ENCODE data around the gene SLC2A9.

SLC2A9 gene

GRCh38 chr4:10020871-10021652, at the start of gene SLC2A9:
TSS of gene SLC2A9 (minus strand) at chr4:10021497. CDS start at chr4:10021429, 68 bp downstream.
- H3K9me3 ChIP-seq (ENCODE audit: control insufficient read depth, insufficient read depth, low read length): no peaks in the 10 kb centered on the region
- H3K27me3 ChIP-seq (ENCODE audit: control insufficient read depth, insufficient read depth, low read length): peaks cover 13% of the 10 kb centered on the region
- H3K36me3 ChIP-seq (ENCODE audit: control insufficient read depth, insufficient read depth, low read length): no peaks in the 10 kb centered on the region
- H3K4me1 ChIP-seq (ENCODE audit: control insufficient read depth, insufficient read depth, low read length): peaks cover 3% of the 10 kb centered on the region
- H3K9ac ChIP-seq (ENCODE audit: low read depth, low read length): no peak within 1 kb of the TSS
- H3K4me3 ChIP-seq (ENCODE audit: low read depth, low read length): no peak within 1 kb of the TSS

- H3K9ac ChIP-seq (ENCODE audit: low read depth, low read length): no peak overlapping the region
- no peaks in the 10 kb centered on the region for H3K9me3 ChIP-seq (ENCODE audit: control insufficient read depth, insufficient read depth, low read length)
- no peak overlapping the region for H3K4me3 ChIP-seq (ENCODE audit: low read depth, low read length)
- H3K27me3 ChIP-seq (ENCODE audit: control insufficient read depth, insufficient read depth, low read length): no peaks in the 10 kb centered on the region
- peaks cover 9% of the 10 kb centered on the region for H3K36me3 ChIP-seq (ENCODE audit: control insufficient read depth, insufficient read depth, low read length)
- no peaks in the 10 kb centered on the region for H3K4me1 ChIP-seq (ENCODE audit: control insufficient read depth, insufficient read depth, low read length)
Measured at GRCh38 chr4:10069075-10069642, 47.9 kb upstream of the SLC2A9 start.

- H3K27me3 ChIP-seq (ENCODE audit: control insufficient read depth, insufficient read depth, low read length): no peaks in the 10 kb centered on the region
- H3K4me3 ChIP-seq (ENCODE audit: low read depth, low read length): no peak overlapping the region
- H3K9ac ChIP-seq (ENCODE audit: low read depth, low read length): no peak overlapping the region
- no peaks in the 10 kb centered on the region for H3K36me3 ChIP-seq (ENCODE audit: control insufficient read depth, insufficient read depth, low read length)
- no peaks in the 10 kb centered on the region for H3K9me3 ChIP-seq (ENCODE audit: control insufficient read depth, insufficient read depth, low read length)
- H3K4me1 ChIP-seq (ENCODE audit: control insufficient read depth, insufficient read depth, low read length): peaks cover 4% of the 10 kb centered on the region
Measured at GRCh38 chr4:10066670-10067651, 45.7 kb upstream of the SLC2A9 start.

GRCh38 chr4:10066206-10066605, 44.9 kb upstream of the SLC2A9 start:
- H3K9ac ChIP-seq (ENCODE audit: low read depth, low read length): no peak overlapping the region
- no peaks in the 10 kb centered on the region for H3K36me3 ChIP-seq (ENCODE audit: control insufficient read depth, insufficient read depth, low read length)
- H3K4me1 ChIP-seq (ENCODE audit: control insufficient read depth, insufficient read depth, low read length): peaks cover 4% of the 10 kb centered on the region
- no peaks in the 10 kb centered on the region for H3K27me3 ChIP-seq (ENCODE audit: control insufficient read depth, insufficient read depth, low read length)
- H3K4me3 ChIP-seq (ENCODE audit: low read depth, low read length): no peak overlapping the region
- no peaks in the 10 kb centered on the region for H3K9me3 ChIP-seq (ENCODE audit: control insufficient read depth, insufficient read depth, low read length)

GRCh38 chr4:10063544-10064300, 42.4 kb upstream of the SLC2A9 start:
- no peak overlapping the region for H3K9ac ChIP-seq (ENCODE audit: low read depth, low read length)
- no peak overlapping the region for H3K4me3 ChIP-seq (ENCODE audit: low read depth, low read length)
- no peaks in the 10 kb centered on the region for H3K36me3 ChIP-seq (ENCODE audit: control insufficient read depth, insufficient read depth, low read length)
- H3K4me1 ChIP-seq (ENCODE audit: control insufficient read depth, insufficient read depth, low read length): peaks cover 4% of the 10 kb centered on the region
- H3K27me3 ChIP-seq (ENCODE audit: control insufficient read depth, insufficient read depth, low read length): no peaks in the 10 kb centered on the region
- no peaks in the 10 kb centered on the region for H3K9me3 ChIP-seq (ENCODE audit: control insufficient read depth, insufficient read depth, low read length)

GRCh38 chr4:10061650-10062415, 40.5 kb upstream of the SLC2A9 start:
- H3K4me1 ChIP-seq (ENCODE audit: control insufficient read depth, insufficient read depth, low read length): peaks cover 4% of the 10 kb centered on the region
- no peak overlapping the region for H3K9ac ChIP-seq (ENCODE audit: low read depth, low read length)

GRCh38 chr4:10058371-10058770, 37.1 kb upstream of the SLC2A9 start:
- H3K9me3 ChIP-seq (ENCODE audit: control insufficient read depth, insufficient read depth, low read length): no peaks in the 10 kb centered on the region
- no peaks in the 10 kb centered on the region for H3K27me3 ChIP-seq (ENCODE audit: control insufficient read depth, insufficient read depth, low read length)
- no peaks in the 10 kb centered on the region for H3K4me1 ChIP-seq (ENCODE audit: control insufficient read depth, insufficient read depth, low read length)
- H3K36me3 ChIP-seq (ENCODE audit: control insufficient read depth, insufficient read depth, low read length): no peaks in the 10 kb centered on the region
- no peak overlapping the region for H3K9ac ChIP-seq (ENCODE audit: low read depth, low read length)
- no peak overlapping the region for H3K4me3 ChIP-seq (ENCODE audit: low read depth, low read length)

More at GRCh38 chr4:10061650-10062415, 40.5 kb upstream of the SLC2A9 start:
- no peaks in the 10 kb centered on the region for H3K9me3 ChIP-seq (ENCODE audit: control insufficient read depth, insufficient read depth, low read length)
- H3K36me3 ChIP-seq (ENCODE audit: control insufficient read depth, insufficient read depth, low read length): no peaks in the 10 kb centered on the region
- H3K4me3 ChIP-seq (ENCODE audit: low read depth, low read length): no peak overlapping the region
- H3K27me3 ChIP-seq (ENCODE audit: control insufficient read depth, insufficient read depth, low read length): no peaks in the 10 kb centered on the region

- Histone ChIP-seq H3K36me3 (ENCODE audit: control insufficient read depth, insufficient read depth, low read length) (no peaks in the 10 kb centered on the region), H3K9me3 (ENCODE audit: control insufficient read depth, insufficient read depth, low read length) (no peaks in the 10 kb centered on the region), H3K4me3 (ENCODE audit: low read depth, low read length) (no peak overlapping the region), H3K9ac (ENCODE audit: low read depth, low read length) (no peak overlapping the region), H3K27me3 (ENCODE audit: control insufficient read depth, insufficient read depth, low read length) (no peaks in the 10 kb centered on the region), H3K4me1 (ENCODE audit: control insufficient read depth, insufficient read depth, low read length) (no peaks in the 10 kb centered on the region)
Measured at GRCh38 chr4:10057023-10057395, 35.7 kb upstream of the SLC2A9 start.

- no peak overlapping the region for H3K9ac ChIP-seq (ENCODE audit: low read depth, low read length)
- H3K4me3 ChIP-seq (ENCODE audit: low read depth, low read length): no peak overlapping the region
- no peaks in the 10 kb centered on the region for H3K36me3 ChIP-seq (ENCODE audit: control insufficient read depth, insufficient read depth, low read length)
- H3K9me3 ChIP-seq (ENCODE audit: control insufficient read depth, insufficient read depth, low read length): no peaks in the 10 kb centered on the region
- no peaks in the 10 kb centered on the region for H3K4me1 ChIP-seq (ENCODE audit: control insufficient read depth, insufficient read depth, low read length)
- H3K27me3 ChIP-seq (ENCODE audit: control insufficient read depth, insufficient read depth, low read length): no peaks in the 10 kb centered on the region
Measured at GRCh38 chr4:10056334-10057022, 35.2 kb upstream of the SLC2A9 start.

GRCh38 chr4:10055871-10056270, 34.6 kb upstream of the SLC2A9 start:
- H3K36me3 ChIP-seq (ENCODE audit: control insufficient read depth, insufficient read depth, low read length): no peaks in the 10 kb centered on the region
- no peaks in the 10 kb centered on the region for H3K9me3 ChIP-seq (ENCODE audit: control insufficient read depth, insufficient read depth, low read length)
- H3K27me3 ChIP-seq (ENCODE audit: control insufficient read depth, insufficient read depth, low read length): no peaks in the 10 kb centered on the region
- no peak overlapping the region for H3K9ac ChIP-seq (ENCODE audit: low read depth, low read length)
- H3K4me3 ChIP-seq (ENCODE audit: low read depth, low read length): no peak overlapping the region
- H3K4me1 ChIP-seq (ENCODE audit: control insufficient read depth, insufficient read depth, low read length): no peaks in the 10 kb centered on the region

Data from iPS-15b (cell line).